HG02885 (cell line): Measurements from ENCODE around the gene VSIG1.

Experiments used
- ATAC-seq: cut with Tn5 transposase; IDR thresholded peaks from one replicate; pipeline ENCODE4 v1.9.1; 2021; ENCODE audit warnings: mild to moderate bottlenecking; ENCODE audit not compliant: unreplicated experiment, poor library complexity

Gene VSIG1

DNA sequence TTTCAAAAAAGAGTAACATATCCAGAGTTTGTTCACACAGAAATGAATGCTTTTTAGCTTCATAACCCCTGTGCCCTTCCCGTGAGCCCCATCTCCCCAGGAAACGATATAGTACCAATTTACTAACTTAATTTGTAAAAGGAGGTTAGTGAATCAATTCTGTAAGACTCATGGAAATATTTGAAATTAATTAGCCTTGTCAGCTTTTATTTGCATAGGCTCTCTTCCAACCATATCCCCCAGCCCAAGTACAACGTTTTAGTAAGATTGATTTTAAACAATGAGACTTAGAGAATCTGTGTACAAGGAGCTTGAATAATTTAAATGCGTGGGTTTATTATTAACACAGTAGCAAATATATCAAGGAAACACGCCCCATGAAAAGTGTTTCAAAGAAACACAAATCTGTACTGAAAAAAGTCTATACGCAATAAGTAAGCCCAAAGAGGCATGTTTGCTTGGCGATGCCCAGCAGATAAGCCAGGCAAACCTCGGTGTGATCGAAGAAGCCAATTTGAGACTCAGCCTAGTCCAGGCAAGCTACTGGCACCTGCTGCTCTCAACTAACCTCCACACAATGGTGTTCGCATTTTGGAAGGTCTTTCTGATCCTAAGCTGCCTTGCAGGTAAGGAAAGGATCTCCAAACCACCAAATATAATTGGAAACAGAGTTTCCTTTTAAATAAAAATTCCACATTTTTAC is at the start of gene VSIG1:
Gene VSIG1 (plus strand): TSS at position 512 of the 703 bp plus-strand sequence. CDS start 66 bp downstream, at position 578.
- no peak for ATAC-seq

DNA sequence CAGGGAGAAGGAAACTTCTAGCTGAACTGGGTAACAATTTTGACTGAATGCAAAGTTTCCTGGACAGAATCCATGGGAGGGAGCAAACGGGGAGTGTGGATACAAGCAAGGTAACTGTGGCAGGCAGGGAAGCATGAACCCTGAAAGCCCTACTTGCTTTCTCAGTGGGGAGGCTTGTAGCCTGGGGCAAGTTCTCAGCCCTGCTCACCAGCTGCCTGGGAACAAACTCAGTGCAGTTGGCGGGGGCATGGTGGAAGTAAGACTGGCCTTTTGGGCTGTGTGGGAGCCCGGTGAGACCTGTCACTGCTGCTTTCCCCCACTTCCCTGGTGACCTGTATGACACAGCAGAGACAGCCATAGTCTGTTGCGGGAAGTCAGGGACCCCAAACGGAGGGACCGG is 48.7 kb upstream of the VSIG1 start:
- no peak for ATAC-seq

DNA sequence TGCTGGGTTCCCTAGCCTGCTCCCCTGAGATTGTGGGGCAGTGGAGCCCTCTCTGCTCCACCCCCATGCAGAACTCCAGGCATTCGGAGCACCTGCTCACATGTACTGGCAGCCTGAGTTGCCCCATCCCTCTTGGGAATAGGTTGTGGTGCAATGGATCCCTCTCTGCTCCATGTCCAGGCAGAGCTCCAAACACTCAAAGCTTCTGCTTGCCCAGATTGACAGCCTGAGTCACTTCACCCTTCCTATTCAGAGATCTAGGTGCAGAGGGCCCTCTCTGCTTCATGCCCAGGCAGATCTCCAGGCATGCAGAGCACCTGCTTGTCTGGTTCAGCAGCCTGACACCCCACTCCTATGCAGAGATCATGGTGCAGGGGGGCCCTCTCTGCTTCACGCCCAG is 44.1 kb upstream of the VSIG1 start:
- peak; percentile 29 for ATAC-seq

DNA sequence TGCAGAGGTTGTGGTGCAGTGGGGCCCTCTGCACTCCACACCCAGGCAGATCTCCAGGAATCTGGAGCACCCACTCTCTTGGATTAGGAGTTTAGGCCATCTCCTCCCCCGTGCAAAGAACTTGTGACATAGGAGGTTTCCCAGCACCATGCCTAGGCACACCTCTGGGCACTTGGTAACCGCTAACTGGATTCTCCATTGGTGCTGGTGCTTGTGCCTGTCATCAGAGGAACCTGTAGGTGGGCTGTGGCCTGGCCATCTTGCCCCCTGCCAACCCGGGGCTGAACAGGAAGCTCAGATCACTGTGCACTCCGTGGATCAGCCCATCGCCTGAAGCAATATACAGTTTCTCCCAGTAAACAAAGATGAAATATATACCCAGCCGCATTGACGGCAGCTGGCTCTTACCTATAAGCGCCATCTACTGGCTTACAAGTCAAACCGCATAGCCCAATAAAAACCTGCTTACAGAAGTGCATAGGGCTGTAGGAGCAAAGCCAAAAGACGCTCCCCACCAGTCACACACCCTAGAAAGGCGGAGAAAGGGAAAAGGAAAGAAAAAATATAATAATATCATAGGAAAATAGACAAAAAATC is 43.5 kb upstream of the VSIG1 start:
- ATAC-seq, result peak; percentile 98

DNA sequence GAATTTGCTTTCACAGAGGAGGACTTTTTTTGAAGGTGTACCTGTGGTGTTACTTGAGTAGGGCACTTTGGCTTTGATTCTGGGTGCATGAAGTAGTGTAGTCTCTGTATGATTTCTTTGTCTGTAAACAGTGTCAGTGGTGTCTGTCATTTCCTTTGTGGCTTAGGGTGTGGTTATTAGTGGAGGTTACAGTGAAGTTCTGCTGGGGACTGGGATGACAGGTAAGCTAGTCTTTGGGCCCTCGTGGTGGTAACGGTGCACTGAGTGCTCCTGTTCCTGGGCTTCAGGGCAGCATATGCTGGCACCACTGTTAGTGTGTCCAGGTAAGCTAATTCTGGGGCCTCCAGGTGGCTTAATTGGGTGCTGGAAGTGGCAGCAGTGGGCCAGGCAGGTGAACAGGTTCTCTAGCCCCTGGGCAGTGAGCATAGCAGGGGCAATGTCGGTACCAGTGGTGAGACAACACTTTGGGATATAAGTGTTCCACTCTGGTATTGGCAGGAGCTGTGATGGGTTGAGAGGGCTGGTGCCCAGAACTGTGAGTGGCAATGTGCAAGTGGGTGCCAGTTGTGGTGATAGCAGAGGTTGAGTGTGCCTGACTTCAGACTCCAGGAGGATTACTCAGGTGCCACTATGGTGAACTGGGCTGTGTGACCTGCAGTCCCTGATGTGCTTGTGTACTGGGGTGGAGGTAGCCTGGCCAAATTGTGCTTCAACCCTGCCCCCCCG is 26.0 kb upstream of the VSIG1 start:
- peak; percentile 73 for ATAC-seq

DNA sequence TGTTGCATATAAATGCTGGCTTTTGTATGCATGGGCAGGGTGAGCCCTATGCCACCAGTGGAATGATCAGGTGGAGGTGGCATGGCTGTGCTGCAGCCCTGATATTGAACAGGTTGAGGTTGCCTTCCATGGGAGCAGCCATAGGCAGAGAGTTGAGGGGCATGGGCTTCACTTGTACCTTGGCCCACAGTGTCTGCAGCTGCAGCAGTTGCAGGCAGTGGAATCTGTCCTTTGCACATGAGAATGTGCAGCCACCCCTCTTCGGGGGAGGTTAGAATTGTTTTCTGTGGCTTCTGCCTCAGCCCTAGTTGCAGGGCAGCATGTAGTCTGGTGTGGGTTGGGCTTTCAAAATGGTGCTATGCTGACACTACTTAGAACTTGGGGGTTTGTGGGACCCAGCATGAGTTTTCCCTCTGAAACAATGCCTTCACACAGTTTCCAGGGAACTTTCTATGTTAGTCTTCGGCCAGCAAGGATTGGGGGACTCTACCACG is 25.4 kb upstream of the VSIG1 start:
- no peak for ATAC-seq

DNA sequence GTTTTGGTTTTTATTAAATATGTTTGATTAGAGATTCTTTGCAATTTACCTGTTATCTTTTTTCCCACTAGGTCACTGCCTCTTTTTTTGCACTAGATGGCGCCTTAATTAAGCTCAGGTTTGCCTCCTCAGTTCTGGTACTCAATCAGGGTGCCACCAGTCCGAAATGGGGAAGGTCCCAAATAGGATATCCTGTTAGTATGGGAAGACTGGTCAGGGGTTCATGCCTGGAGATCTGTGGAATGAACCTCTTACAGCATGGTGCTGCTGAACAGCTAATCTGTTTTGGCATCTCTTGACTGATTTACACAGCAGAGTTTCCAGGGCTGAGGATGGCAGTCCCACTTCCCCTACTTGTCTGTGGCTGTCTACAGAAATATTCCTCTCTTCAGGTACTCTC is 24.2 kb upstream of the VSIG1 start:
- peak; percentile 52 for ATAC-seq

DNA sequence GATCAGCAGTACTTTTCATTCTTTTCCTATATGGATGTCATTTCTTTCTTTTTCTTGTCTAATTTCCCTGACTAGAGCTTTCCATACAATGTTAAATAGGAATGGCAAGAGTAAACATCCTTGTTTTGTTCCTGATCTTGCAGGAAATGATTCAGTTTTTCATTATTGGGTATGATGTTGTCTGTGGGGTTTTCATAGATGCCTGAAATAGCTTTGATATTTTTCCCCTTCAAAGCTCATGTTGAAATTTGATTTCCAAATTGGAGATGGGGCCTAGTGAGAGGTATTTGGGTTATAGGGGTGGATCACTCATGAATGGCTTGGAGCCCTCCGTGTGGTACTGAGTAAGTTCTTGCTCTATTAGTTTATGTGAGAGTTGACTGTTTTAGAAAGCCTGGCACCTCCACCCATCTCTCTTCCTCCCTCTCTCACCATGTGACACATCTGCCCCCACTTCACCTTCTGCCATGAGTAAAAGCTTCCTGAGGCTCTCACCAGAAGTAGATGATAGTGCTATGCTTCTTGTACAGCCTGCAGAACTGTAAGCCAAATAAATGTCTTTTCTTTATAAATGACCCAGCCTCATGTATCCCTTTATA is 22.3 kb upstream of the VSIG1 start:
- no peak for ATAC-seq

DNA sequence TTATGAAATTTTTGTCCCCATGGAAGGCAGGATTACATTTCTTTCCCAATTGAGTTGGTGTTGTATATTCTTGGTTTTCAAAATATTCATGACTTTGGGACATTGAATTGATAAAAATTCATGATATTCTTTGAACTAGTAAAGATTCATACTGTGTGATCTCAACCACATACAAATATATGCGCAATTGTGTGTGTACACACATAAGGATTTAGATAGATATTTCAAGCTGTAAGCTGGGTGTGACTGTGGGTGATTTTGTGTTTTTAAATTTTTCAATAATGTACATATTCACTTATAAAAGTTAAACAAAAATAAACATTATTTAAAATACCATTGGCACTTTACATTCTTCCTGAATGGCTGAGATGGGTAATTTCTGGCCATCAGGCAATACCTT is 19.5 kb upstream of the VSIG1 start:
- ATAC-seq, result no peak

DNA sequence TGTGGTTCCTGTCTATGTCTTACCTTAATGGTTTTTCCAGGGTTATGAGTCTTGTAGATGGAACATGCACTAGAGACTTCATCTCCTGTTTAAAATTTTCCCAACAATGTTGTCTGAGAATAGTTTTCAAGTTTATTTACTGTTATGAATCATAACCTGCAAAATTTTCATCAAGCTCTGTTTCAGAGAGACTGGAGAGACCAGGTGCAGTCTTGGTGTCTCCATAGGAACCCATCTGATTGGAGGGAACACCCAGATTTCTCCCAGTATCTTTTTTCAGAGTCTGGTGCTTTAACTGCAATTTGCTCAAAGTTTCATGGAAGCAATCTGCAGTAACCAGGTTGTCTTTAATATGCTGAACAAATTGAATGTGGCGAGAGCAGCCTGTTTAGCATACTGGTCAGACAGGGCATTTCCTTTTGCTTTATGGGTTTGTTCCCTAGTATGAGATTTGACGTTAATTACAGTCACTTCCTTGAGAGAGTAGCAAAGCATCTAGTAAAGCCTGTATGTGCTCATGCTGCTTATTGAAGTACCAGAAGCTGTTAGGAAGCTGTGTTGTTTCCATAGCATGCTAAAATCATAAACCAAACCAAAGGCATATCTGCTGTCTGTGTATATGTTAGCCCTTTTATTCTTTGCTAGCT is 18.8 kb upstream of the VSIG1 start:
- no peak for ATAC-seq

DNA sequence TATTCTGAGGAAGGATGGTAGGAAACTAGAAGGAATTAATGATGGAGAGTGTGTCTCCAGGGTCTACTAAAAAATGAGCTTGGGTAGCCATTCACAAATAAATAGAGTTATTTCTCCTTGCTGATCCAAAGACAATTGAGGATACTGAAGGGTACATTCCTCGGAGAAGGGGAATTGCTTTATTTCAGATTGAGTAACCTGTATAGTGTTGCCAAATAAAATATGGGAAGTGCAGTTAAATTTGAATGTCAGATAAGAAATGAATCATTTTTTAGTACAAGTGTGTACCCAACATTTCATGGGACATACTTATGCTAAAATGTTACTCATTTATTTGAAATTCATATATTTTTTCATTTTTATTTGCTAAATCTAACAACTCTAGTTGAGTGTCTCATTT is 16.0 kb upstream of the VSIG1 start:
- ATAC-seq, result no peak

DNA sequence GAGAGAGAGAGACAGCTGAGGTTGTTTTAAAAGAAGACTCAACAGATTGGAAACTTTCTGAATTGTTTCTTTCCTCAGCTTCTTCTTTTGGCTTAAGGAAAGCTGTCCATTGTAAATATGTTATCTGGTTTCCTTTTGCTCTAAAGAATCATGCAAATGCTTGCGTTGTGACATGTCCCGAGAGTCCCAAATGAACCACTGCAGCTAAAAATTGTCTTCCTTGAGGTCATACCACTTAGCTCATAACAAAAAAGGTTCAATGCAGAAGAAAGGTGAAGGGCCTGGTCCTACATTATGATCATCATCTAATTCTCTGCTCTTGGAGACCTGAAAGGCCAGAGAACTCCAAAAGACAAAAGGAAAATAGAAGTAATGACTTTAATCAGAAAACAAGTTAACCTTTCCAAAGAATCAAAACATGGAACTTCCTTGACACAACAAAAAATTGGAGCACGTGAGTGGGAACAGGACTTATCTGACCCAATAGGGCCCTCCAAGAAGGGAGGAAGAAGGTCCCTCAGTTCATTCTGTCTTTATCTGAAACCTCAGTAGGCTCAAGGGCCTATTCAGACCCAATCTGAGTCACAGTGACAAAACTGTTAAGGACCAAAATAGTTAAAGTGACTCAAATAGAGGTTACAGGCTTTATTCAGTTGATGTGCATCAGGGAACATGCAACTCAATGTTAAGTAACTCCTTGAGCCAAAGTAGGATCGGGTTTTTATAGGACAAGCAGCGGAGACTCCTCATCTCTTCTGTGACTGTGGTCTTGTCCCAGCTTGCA is 14.7 kb upstream of the VSIG1 start:
- ATAC-seq, result peak; percentile 81

DNA sequence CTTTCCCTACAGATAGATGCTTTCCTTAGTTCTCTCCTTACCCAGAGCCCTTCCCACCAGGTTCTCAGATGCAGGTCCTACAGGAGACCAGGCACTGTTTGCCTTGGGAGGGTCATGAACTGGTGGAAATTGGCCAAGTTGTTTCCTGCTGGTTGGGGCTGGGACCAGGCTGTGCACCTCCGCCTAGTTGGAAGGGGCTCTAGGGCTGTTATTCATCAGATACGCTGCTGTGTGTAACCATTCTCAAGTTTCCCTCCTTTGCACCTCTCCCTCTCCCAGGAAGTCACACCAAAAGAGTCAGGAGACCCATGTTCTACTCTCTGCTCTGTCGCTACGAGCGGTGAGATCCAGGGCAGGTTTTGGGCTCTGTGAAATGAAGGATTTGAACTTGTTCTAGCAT is 11.9 kb upstream of the VSIG1 start:
- no peak for ATAC-seq

DNA sequence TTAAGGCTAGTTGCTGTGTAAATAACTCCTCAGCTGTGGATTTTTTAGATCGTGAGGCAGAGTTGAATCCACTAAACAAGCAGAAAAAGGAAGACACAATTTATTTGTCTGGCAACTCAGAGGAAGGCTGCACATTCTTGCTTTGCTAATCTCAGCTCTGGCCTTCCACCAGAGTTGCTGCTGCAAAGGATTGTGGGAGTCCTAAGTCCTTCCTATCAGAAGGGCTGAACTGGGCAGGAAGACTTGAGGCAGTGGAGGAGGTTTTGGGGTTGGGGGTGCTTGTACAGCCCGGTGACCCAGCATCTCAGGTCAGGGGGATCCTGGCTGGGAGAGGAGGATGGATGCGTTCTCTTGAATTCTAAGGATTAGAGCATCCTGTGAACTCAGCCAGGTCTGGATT is 11.0 kb upstream of the VSIG1 start:
- ATAC-seq, result no peak

DNA sequence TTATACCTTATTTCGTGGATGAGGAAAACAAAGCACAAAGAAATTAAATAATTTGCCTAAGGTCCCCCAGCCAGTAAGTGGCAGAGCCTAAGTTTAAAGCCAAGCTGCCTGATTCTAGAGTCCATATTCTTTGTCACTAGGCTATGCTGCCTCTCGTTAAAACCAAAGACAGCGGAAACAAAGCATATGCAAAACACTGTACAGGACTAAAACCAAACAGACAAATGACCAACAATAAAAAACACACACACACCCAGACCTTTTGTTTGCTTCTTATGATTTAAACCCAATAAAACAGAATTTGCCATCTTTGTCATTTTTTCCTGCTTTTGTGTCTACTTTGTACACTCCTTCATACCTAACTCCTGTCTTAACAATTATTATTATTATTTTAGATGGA is 10.1 kb upstream of the VSIG1 start:
- no peak for ATAC-seq

DNA sequence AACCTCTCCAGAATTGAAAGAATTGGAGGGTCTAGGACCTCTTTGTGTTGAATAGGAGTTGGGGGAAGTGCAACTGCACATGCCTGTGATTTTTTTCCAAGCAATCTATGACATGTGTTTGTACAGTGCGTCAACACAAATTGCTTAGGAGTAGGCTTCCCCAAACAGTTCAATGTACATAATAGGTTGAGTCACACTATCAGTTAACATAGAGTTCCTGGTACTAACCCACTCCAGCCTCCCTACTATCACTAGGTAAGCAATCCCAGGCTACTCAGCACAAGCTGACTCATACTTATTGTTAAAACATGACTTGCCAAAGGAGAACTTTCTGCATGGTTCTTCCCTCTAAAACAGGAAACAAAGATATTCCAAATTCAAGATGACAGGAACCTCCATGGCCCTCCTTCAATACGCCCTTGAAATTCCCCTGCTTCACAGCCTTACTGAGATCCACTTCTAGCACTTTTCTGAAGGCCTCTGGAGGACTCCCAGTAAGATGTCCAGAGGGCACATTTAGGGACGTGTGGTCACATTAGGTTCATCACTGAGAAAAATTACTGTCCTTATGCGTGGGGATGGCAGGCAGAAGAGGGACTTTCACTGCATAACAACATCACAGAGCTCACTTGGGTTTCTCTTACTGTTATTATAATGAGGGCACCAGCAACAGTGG is 8.4 kb upstream of the VSIG1 start:
- ATAC-seq, result no peak

DNA sequence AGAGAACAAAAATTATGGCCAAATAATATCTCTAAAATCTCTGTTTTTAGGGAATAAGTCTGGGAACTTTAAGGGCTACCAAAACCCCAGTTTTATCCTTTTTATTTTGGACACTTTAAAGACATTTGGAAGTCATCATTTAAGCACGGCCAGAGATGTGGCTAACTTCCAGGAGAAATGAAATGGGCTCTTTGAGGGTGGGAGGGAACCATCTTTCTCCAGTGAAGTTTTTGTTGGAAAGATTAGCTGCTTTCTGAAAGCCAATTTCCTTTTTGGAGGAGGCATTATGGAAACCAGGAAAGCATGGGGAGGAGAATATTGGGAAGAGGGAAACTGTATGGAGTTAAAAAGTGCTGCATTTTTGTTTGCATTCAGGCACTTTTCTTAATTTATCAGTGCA is 4.8 kb downstream of the VSIG1 start:
- ATAC-seq, result no peak

DNA sequence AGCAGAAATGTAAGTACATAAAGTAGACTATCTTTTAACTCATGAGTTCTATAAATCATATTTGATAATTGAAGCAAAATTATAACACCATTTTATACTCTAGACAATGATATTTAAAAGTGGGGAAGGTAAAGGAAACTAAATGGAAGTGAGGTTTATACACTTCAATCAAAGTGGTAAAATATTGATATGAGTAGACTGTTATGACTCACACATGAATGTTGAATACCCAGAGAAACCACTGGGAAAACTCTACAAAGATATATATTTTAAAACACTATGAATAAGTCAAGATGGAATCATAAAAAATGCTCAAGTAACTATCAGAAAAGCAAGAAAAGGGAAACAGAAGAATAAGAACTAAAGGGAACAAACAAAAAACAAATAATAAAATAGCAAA is 8.4 kb downstream of the VSIG1 start:
- no peak for ATAC-seq

DNA sequence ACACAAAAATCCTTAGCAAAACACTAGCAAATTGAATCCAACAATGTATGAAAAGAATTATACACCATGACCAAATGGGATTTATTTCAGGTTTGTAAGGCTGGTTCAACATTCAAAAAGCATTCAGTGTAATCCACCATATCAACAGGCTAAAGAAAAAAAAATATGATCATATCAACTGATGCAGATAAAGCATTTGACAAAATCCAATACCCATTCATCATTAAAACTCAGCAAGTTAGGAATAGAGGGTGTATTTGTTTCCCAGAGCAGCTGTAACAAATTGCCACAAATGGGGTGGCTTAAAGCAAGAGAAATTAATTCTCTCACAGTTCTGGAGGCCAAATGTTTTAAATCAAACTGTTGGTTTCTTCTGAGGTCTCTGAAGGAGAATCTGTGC is 10.7 kb downstream of the VSIG1 start:
- ATAC-seq, result no peak
